Loucy (cell line): ENCODE data around the gene TFAM.

Experiments used
- H2AFZ ChIP-seq: fragments of 200-600 bp; sonication (generic); 2 replicates; pipeline ENCODE4 v1.6.0; 2016; ENCODE audit warnings: antibody characterized with exemption, mild to moderate bottlenecking, low read length, moderate library complexity
- H3F3A ChIP-seq: fragments of 200-600 bp; 2 replicates; pipeline ENCODE4 v1.6.0; 2016; ENCODE audit warnings: antibody characterized with exemption, low read depth, mild to moderate bottlenecking
- H3K27me3 ChIP-seq: fragments of 200-600 bp; sonication (generic); 2 replicates; pipeline ENCODE4 v1.6.1; 2014; ENCODE audit warnings: low read length, mild to moderate bottlenecking; ENCODE audit not compliant: insufficient read depth, poor library complexity, severe bottlenecking
- H3K36me3 ChIP-seq: fragments of 200-600 bp; sonication (generic); 2 replicates; pipeline ENCODE4 v1.6.1; 2016; ENCODE audit warnings: low read length; ENCODE audit not compliant: insufficient read depth
- H3K4me1 ChIP-seq: fragments of 200-600 bp; sonication (generic); 2 replicates; pipeline ENCODE4 v1.5.1; 2014; ENCODE audit warnings: low read length, mild to moderate bottlenecking; ENCODE audit not compliant: insufficient read depth, poor library complexity, severe bottlenecking
- H3K4me2 ChIP-seq: fragments of 200-600 bp; sonication (generic); 2 replicates; pipeline ENCODE4 v1.6.0; 2014; ENCODE audit warnings: antibody characterized with exemption, low read length, low read depth, mild to moderate bottlenecking; ENCODE audit not compliant: poor library complexity, severe bottlenecking
- H3K4me3 ChIP-seq: fragments of 200-600 bp; sonication (generic); 2 replicates; pipeline ENCODE4 v1.5.1; 2014; ENCODE audit warnings: low read length, mild to moderate bottlenecking, mixed read lengths; ENCODE audit not compliant: poor library complexity, severe bottlenecking
- H3K79me2 ChIP-seq: fragments of 200-600 bp; sonication (generic); 2 replicates; pipeline ENCODE4 v1.6.1; 2014; ENCODE audit warnings: low read length; ENCODE audit not compliant: insufficient read depth
- H3K9ac ChIP-seq: fragments of 200-600 bp; sonication (generic); 2 replicates; pipeline ENCODE4 v1.6.0; 2014; ENCODE audit warnings: mild to moderate bottlenecking, low read depth, low read length, moderate library complexity; ENCODE audit not compliant: poor library complexity, severe bottlenecking
- H3K9me2 ChIP-seq: fragments of 200-600 bp; sonication (generic); replicated peaks from 2 replicates; pipeline ENCODE4 v1.6.1; 2016; ENCODE audit warnings: low read depth, low read length, mixed read lengths
- H3K9me3 ChIP-seq: fragments of 200-600 bp; sonication (generic); 2 replicates; pipeline ENCODE4 v1.6.1; 2014; ENCODE audit warnings: mild to moderate bottlenecking, antibody characterized with exemption, low read length, low read depth; ENCODE audit not compliant: insufficient read depth
- H4K20me1 ChIP-seq: fragments of 200-600 bp; sonication (generic); 2 replicates; pipeline ENCODE4 v1.6.0; 2014; ENCODE audit warnings: antibody characterized with exemption, low read length, mild to moderate bottlenecking; ENCODE audit not compliant: insufficient read depth, poor library complexity, severe bottlenecking
- CTCF ChIP-seq: fragments of 200-600 bp; sonication (generic); conservative IDR thresholded peaks from 2 replicates; pipeline ENCODE4 v1.5.1; 2014; ENCODE audit warnings: mild to moderate bottlenecking, antibody characterized with exemption, low read length
- EZH2phosphoT487 ChIP-seq: fragments of 200-600 bp; IDR thresholded peaks from 2 replicates; pipeline ENCODE4 v1.6.1; 2018; ENCODE audit warnings: antibody characterized with exemption, mild to moderate bottlenecking, moderate library complexity, borderline replicate concordance

The TFAM gene

GRCh38 chr10:58436071-58436470 lies 50.9 kb downstream of the TFAM start:
- Histone ChIP-seq H3K4me2 (no peak overlapping the region), H3K36me3 (no peaks in the 10 kb centered on the region), H3K9me3 (no peaks in the 10 kb centered on the region), H3K4me1 (peaks cover 4% of the 10 kb centered on the region), H3K9ac (no peak overlapping the region), H4K20me1 (no peaks in the 10 kb centered on the region), H3K27me3 (no peaks in the 10 kb centered on the region), H3K79me2 (no peaks in the 10 kb centered on the region), H3K4me3 (no peak overlapping the region), H3F3A (no peaks in the 10 kb centered on the region), H2AFZ (no peak overlapping the region), H3K9me2 (no peaks in the 10 kb centered on the region)
- TF ChIP-seq CTCF: no peak
- no peak for TF ChIP-seq EZH2phosphoT487

- H3K27me3 ChIP-seq: no peaks in the 10 kb centered on the region
- H3F3A ChIP-seq: no peaks in the 10 kb centered on the region
- no peaks in the 10 kb centered on the region for H3K9me2 ChIP-seq
- H2AFZ ChIP-seq: no peak overlapping the region
- TF ChIP-seq CTCF: no peak
- no peak for TF ChIP-seq EZH2phosphoT487
- H4K20me1 ChIP-seq: no peaks in the 10 kb centered on the region
- H3K4me2 ChIP-seq: no peak overlapping the region
- H3K9ac ChIP-seq: no peak overlapping the region
- H3K9me3 ChIP-seq: no peaks in the 10 kb centered on the region
- no peaks in the 10 kb centered on the region for H3K36me3 ChIP-seq
- no peak overlapping the region for H3K4me3 ChIP-seq
- H3K4me1 ChIP-seq: peaks cover 4% of the 10 kb centered on the region
- no peaks in the 10 kb centered on the region for H3K79me2 ChIP-seq
Measured at GRCh38 chr10:58438340-58438871, 53.2 kb downstream of the TFAM start.

- no peaks in the 10 kb centered on the region for H3K9me3 ChIP-seq
- no peak for TF ChIP-seq EZH2phosphoT487
- TF ChIP-seq CTCF: no peak
- H3K4me2 ChIP-seq: no peak overlapping the region
- H3K79me2 ChIP-seq: no peaks in the 10 kb centered on the region
- H3K4me3 ChIP-seq: no peak overlapping the region
- no peaks in the 10 kb centered on the region for H3K27me3 ChIP-seq
- no peaks in the 10 kb centered on the region for H4K20me1 ChIP-seq
- no peak overlapping the region for H2AFZ ChIP-seq
- no peaks in the 10 kb centered on the region for H3K36me3 ChIP-seq
- no peaks in the 10 kb centered on the region for H3K9me2 ChIP-seq
- H3K9ac ChIP-seq: no peak overlapping the region
- peaks cover 4% of the 10 kb centered on the region for H3K4me1 ChIP-seq
- H3F3A ChIP-seq: no peaks in the 10 kb centered on the region
Measured at GRCh38 chr10:58438986-58439385, 53.8 kb downstream of the TFAM start.
